Activated CD4-positive, alpha-beta T cell treated with anti-CD3 and anti-CD28 coated beads, Interleukin-2, Interleukin-6, amounts not matched to agents 100 ng/mL and 50 ng/mL, durations not matched to agents 16 hours and 8 hours (primary cell): Measurements from ENCODE around the gene SLC27A2.

ENCODE experiments used
- DNase-seq: peaks from one replicate; pipeline ENCODE4 v3.0.0-alpha.2; 2020

The SLC27A2 gene

GRCh38 chr15:50281427-50281826, 99.4 kb downstream of the SLC27A2 start:
- DNase-seq = no peak
